GM12891 (cell line): Measurements from ENCODE around the gene MTARC1. TPM values are rescaled to one million over a fixed set of nuclear protein-coding genes. Genes with fewer than 3 reads are reported as not detected.

Experiments used
- DNase-seq: peaks from one replicate; pipeline ENCODE4 v3.0.0; 2011; ENCODE audit warnings: low spot score; ENCODE audit not compliant: insufficient read length
- FAIRE-seq: peaks from 2 replicates; lab custom pipeline; 2011; peaks lifted over from hg19 to GRCh38; lab: Jason Lieb, UNC
- PAX5 ChIP-seq: IDR thresholded peaks from 2 replicates; pipeline ENCODE4 v1.6.1; 2011; ENCODE audit warnings: low read length, moderate library complexity, mild to moderate bottlenecking; ENCODE audit not compliant: insufficient read depth, severe bottlenecking
- POLR2A ChIP-seq: IDR thresholded peaks from 2 replicates; pipeline ENCODE4 v1.6.1; 2011; ENCODE audit warnings: low read depth, low read length, control low read depth
- POLR2AphosphoS5 ChIP-seq: IDR thresholded peaks from 2 replicates; pipeline ENCODE4 v1.6.1; 2011; ENCODE audit warnings: low read depth, low read length, control low read depth
- POU2F2 ChIP-seq: IDR thresholded peaks from 2 replicates; pipeline ENCODE4 v1.6.1; 2011; ENCODE audit warnings: low read depth, mild to moderate bottlenecking, control low read depth, low read length, moderate library complexity
- SPI1 ChIP-seq: IDR thresholded peaks from 2 replicates; pipeline ENCODE4 v1.6.1; 2011; ENCODE audit warnings: low read depth, low read length, control low read depth
- TAF1 ChIP-seq: IDR thresholded peaks from 2 replicates; pipeline ENCODE4 v1.6.1; 2011; ENCODE audit warnings: low read depth, low read length, control low read depth
- polyA plus RNA-seq: library from polyadenylated mRNA; unstranded; fragments of >200 nt; gene quantifications from one replicate; pipeline ENCODE4 v1.2.1, GENCODE V29; 2012; ENCODE audit warnings: low read depth, missing spikeins, inconsistent platforms; ENCODE audit not compliant: missing spikeins

MTARC1 gene
- polyA plus RNA-seq = not detected

DNA sequence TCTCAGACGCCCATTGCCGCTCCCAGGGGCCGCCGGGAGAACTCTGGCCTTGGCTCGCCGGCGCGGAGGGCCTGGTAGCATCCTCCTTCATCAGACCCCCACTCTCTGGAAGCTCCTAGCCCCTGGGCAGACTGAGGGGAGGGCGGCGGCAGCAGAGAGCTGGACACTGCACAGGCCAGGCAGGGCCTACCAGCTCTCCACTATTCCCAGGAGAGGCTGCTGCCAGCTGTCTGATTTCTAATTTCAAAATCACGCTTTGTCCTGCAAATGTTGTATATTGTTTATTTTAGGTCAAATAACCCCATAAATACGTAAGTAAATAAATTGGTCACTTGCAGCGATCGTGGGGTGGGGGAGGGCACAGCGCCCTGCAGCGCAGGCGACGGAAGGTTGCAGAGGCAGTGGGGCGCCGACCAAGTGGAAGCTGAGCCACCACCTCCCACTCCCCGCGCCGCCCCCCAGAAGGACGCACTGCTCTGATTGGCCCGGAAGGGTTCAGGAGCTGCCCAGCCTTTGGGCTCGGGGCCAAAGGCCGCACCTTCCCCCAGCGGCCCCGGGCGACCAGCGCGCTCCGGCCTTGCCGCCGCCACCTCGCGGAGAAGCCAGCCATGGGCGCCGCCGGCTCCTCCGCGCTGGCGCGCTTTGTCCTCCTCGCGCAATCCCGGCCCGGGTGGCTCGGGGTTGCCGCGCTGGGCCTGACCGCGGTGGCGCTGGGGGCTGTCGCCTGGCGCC lies at the start of gene MTARC1:
MTARC1 (plus strand) TSS at position 577 of the 732 bp plus-strand sequence; CDS start at position 609, 32 bp downstream.
- no peak for TF ChIP-seq TAF1
- TF ChIP-seq POLR2A = no peak
- no peak for TF ChIP-seq SPI1
- TF ChIP-seq POU2F2 = no peak
- no peak for TF ChIP-seq POLR2AphosphoS5
- TF ChIP-seq PAX5 = no peak
- no peak for FAIRE-seq
- DNase-seq = no peak

DNA sequence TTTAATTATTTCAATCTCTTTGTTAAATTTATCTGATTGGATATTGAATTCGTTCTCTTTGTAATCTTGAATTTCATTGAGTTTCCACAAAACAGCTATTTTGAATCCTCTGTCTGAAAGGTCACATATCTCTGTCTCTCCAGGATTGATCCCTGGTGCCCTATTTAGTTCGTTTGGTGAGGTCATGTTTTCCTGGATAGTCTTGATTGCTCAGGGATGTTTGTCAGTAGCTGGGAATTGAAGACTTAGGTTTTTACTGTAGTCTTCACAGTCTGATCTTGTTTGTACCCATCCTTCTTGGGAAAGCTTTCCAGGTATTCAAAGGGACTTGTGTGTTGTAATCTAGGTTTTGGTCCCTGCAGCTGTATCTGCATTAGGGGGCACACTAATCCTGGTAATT lies 45.4 kb upstream of the MTARC1 start:
- no peak for TF ChIP-seq PAX5
- TF ChIP-seq SPI1 = no peak
- no peak for TF ChIP-seq POLR2A
- FAIRE-seq (no peak), DNase-seq (no peak)

DNA sequence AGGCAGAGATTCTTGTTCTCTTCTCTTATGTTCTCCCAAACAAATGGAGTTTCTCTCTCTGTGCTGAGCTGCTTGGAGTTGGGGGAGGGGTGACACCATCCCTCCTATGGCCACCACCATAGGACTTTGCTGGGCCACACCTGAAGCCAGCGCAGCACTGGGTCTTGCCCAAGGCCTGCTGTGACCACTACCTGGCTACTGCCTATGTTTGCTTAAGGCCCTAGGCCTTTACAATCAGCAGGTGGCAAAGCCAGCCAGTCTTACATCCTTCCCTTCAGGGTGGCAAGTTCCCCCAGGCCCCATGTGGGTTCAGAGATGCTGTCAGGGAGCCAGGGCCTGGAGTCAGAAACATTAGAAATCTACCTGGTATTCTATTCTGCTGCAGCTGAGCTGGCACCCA lies 44.9 kb upstream of the MTARC1 start:
- no peak for TF ChIP-seq POU2F2
- TF ChIP-seq SPI1 = no peak
- TF ChIP-seq POLR2A = no peak
- TF ChIP-seq TAF1 = no peak
- no peak for TF ChIP-seq POLR2AphosphoS5
- no peak for TF ChIP-seq PAX5
- no peak for FAIRE-seq
- no peak for DNase-seq

- DNase-seq = no peak
- FAIRE-seq = no peak
- TF ChIP-seq TAF1 (no peak), POLR2AphosphoS5 (no peak), POLR2A (no peak), SPI1 (no peak), PAX5 (no peak), POU2F2 (no peak)
Observed at GRCh38 chr1:220742520-220742919, 44.2 kb upstream of the MTARC1 start.

DNA sequence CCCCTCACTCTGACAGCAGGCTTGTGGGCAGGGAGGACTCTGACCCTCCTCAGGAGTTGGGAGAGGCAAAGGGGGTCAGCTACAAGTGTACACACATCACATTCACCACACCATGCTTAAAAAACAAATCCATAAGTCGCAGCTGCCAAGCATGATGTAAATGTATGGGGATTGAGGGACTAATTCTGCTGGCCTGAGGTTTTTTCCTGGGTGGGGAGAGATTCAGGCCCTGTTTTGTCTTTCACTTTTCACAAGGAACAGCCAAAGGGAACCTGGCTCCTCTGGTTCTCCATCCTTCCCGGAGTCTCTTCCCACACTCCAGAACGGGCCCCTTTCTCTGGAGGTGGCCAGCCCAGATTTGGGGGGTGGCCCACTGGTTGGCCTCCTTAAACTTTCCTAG lies 39.9 kb upstream of the MTARC1 start:
- no peak for TF ChIP-seq POLR2AphosphoS5
- no peak for TF ChIP-seq POLR2A
- no peak for TF ChIP-seq SPI1
- TF ChIP-seq PAX5 = no peak
- no peak for TF ChIP-seq TAF1
- TF ChIP-seq POU2F2 = no peak
- FAIRE-seq (no peak), DNase-seq (no peak)

DNA sequence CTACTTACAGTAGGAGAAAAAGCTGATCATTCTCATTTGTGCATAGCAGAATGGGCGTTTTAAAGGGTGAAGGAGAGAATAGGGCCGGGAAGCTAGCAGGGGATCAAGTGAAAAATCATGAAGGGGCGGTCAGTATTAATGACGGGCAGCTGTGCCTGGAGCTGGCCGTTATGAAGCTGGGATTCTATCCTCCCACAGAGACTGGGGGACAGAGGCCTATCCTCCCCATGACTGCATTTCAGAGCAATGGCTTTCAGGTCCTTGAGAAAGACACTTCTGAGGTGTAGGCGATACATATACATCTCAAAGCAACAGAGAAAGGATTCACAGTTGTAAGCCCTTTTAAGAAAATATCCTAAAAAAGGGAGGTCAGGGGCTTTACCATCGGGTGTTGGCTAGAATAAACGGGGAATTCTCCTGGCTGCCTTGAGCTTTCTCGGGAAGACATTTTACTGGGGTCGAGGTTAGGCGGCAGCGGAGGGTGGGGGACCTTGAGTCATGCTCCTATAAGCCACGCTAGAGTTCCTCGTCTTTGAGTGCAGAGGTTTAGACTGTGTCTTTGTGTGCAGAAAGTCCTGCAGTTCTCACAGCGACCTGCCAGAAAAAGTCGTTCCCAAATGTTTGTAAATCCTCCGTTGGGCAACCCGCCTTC lies 39.1 kb upstream of the MTARC1 start:
- TF ChIP-seq SPI1 = no peak
- no peak for TF ChIP-seq PAX5
- TF ChIP-seq POU2F2 = no peak
- TF ChIP-seq POLR2AphosphoS5 = no peak
- TF ChIP-seq POLR2A = no peak
- TF ChIP-seq TAF1 = no peak
- no peak for FAIRE-seq
- no peak for DNase-seq

DNA sequence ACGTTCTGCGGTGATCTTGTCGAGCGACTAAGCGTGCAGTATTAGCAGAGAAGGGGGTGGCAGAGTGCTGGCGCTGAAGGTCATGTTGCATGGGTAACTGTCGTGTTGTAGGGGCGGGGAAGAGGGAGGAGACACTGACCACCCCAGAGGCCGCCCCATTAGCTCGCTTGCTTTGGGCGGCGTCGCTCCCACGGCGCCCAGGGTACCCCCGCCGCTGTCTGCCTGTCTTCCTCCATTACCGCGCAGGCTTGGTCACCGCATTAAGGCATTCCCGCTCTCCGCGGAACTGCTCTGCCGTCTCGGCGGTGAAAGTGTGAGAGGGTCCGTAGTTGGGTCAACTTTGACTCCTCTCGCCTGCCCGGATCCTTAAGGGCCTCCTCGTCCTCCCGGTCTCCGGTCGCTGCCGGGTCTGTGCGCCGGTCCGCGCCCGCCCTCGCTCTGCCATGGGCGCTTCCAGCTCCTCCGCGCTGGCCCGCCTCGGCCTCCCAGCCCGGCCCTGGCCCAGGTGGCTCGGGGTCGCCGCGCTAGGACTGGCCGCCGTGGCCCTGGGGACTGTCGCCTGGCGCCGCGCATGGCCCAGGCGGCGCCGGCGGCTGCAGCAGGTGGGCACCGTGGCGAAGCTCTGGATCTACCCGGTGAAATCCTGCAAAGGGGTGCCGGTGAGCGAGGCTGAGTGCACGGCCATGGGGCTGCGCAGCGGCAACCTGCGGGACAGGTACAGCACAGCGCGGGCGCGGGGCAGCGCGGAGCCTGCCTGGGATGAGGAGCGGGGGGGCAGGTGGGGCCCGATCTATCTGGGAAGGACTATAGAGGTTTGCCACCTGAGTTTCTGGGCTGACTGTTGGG lies 38.4 kb upstream of the MTARC1 start, which contains the start of gene MTARC2:
MTARC2 (plus strand) TSS at position 234 of the 846 bp plus-strand sequence; CDS start at position 444, 210 bp downstream.
- DNase-seq = no peak
- TF ChIP-seq TAF1 = no peak
- FAIRE-seq = no peak

DNA sequence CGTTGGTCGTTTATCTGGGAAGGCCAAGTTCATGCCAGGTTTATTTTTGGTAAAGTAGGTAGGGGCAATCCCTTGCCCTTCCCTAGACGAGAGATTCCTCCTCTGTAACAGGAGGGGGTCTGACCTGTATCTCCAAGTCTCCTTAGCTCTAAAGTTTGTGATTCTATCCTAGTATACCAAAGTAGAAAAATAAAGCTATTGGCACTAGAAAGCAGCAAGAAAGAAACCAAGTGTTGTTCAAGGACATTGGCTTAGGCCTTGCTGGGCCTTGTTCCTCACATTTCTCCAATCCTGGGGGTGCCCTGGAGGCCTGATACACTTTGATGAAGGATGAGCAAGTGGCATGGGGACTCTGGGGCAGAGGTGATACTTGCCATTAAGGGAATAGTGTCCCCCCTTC lies 37.8 kb upstream of the MTARC1 start:
- no peak for FAIRE-seq

GRCh38 chr1:220750131-220750515 lies 36.6 kb upstream of the MTARC1 start:
- DNase-seq (no peak), FAIRE-seq (no peak)
- no peak for TF ChIP-seq PAX5
- no peak for TF ChIP-seq POU2F2
- TF ChIP-seq POLR2A = no peak
- no peak for TF ChIP-seq POLR2AphosphoS5
- no peak for TF ChIP-seq TAF1
- no peak for TF ChIP-seq SPI1

More for the DNA sequence above, 37.8 kb upstream of the MTARC1 start:
- DNase-seq = no peak
- TF ChIP-seq POLR2AphosphoS5 (no peak), SPI1 (no peak), POU2F2 (no peak), POLR2A (no peak), PAX5 (no peak), TAF1 (no peak)
